Liver (tissue), 9 donors: ENCODE data around the gene TMEM94. TPM values are rescaled to one million over a fixed set of nuclear protein-coding genes. Genes with fewer than 3 reads are reported as not detected.
A peak's percentile ranks its signal among the peaks of the same experiment; 100 is the strongest.

Source experiments
- DNase-seq: peaks from one replicate; pipeline ENCODE4 v3.0.0-alpha.2; 2017; ENCODE audit warnings: low spot score
- H3K27ac ChIP-seq, 2 donors: one replicate each; pipeline ENCODE4 v1.7.0; 2013; ENCODE audit warnings: inconsistent platforms in 2 of 2, low read length in 2 of 2, control low read depth in 1 of 2, low read depth in 1 of 2, mild to moderate bottlenecking in 1 of 2
- H3K27me3 ChIP-seq, 4 donors: one replicate each; pipeline versions ENCODE4 v1.6.1 to v1.7.0; 2013; ENCODE audit warnings: low read length in 3 of 4, inconsistent platforms in 1 of 4, mild to moderate bottlenecking in 1 of 4, moderate library complexity in 1 of 4; ENCODE audit not compliant: control insufficient read depth in 4 of 4, insufficient read depth in 4 of 4
- H3K36me3 ChIP-seq, 4 donors: one replicate each; pipeline versions ENCODE4 v1.6.1 to v1.7.0; 2013; ENCODE audit warnings: low read length in 3 of 4, mild to moderate bottlenecking in 3 of 4, low read depth in 1 of 4, moderate library complexity in 1 of 4; ENCODE audit not compliant: control insufficient read depth in 4 of 4, insufficient read depth in 3 of 4
- H3K4me1 ChIP-seq, 4 donors: one replicate each; pipeline versions ENCODE4 v1.6.1 to v1.7.0; 2013; ENCODE audit warnings: low read length in 3 of 4, mild to moderate bottlenecking in 3 of 4, moderate library complexity in 1 of 4; ENCODE audit not compliant: control insufficient read depth in 4 of 4, insufficient read depth in 4 of 4
- H3K4me3 ChIP-seq, 3 donors: one replicate each; pipeline versions ENCODE4 v1.6.1 to v1.7.0; 2013; ENCODE audit warnings: low read length in 3 of 3, control low read depth in 1 of 3, low read depth in 1 of 3, mild to moderate bottlenecking in 1 of 3
- H3K9ac ChIP-seq, 2 donors: one replicate each; pipeline ENCODE4 v1.7.0; 2013; ENCODE audit warnings: low read length in 2 of 2, mild to moderate bottlenecking in 2 of 2, moderate library complexity in 2 of 2, control low read depth in 1 of 2, low read depth in 1 of 2
- H3K9me3 ChIP-seq, 4 donors: one replicate each; pipeline versions ENCODE4 v1.6.1 to v1.7.0; 2013; ENCODE audit warnings: low read length in 3 of 4; ENCODE audit not compliant: control insufficient read depth in 4 of 4
- EGR1 ChIP-seq, 2 donors: IDR thresholded peaks; 2 replicates each; pipeline ENCODE4 v1.6.1; 2016 to 2018; ENCODE audit warnings: antibody characterized with exemption in 2 of 2, low read depth in 2 of 2
- FOXA1 ChIP-seq: IDR thresholded peaks from 2 replicates; pipeline ENCODE4 v1.6.1; 2016; ENCODE audit warnings: antibody characterized with exemption
- FOXA2 ChIP-seq: IDR thresholded peaks from 2 replicates; pipeline ENCODE4 v1.6.1; 2016; ENCODE audit warnings: antibody characterized with exemption
- GABPA ChIP-seq, 2 donors: IDR thresholded peaks in 1 of 2; conservative IDR thresholded peaks in 1 of 2; 2 replicates each; pipeline ENCODE4 v1.6.1; 2016; ENCODE audit warnings: antibody characterized with exemption in 2 of 2, mild to moderate bottlenecking in 1 of 2, moderate library complexity in 1 of 2
- HNF4A ChIP-seq, 2 donors: conservative IDR thresholded peaks; 2 replicates each; pipeline ENCODE4 v1.6.1; 2016; ENCODE audit warnings: antibody characterized with exemption in 2 of 2, mild to moderate bottlenecking in 2 of 2
- HNF4G ChIP-seq: IDR thresholded peaks from 2 replicates; pipeline ENCODE4 v1.6.1; 2016; ENCODE audit warnings: antibody characterized with exemption
- JUND ChIP-seq, 2 donors: IDR thresholded peaks; 2 replicates each; pipeline ENCODE4 v1.6.1; 2016; ENCODE audit warnings: antibody characterized with exemption in 2 of 2
- NR2F2 ChIP-seq: IDR thresholded peaks from 2 replicates; pipeline ENCODE4 v1.6.1; 2016; ENCODE audit warnings: antibody characterized with exemption
- RAD21 ChIP-seq, 2 donors: IDR thresholded peaks; 2 replicates each; pipeline ENCODE4 v1.6.1; 2016; ENCODE audit warnings: antibody characterized with exemption in 2 of 2, mild to moderate bottlenecking in 2 of 2
- REST ChIP-seq: IDR thresholded peaks from 2 replicates; pipeline ENCODE4 v1.6.1; 2016; ENCODE audit warnings: antibody characterized with exemption, mild to moderate bottlenecking
- RXRA ChIP-seq, 2 donors: IDR thresholded peaks; 2 replicates each; pipeline ENCODE4 v1.6.1; 2017 to 2018; ENCODE audit warnings: antibody characterized with exemption in 2 of 2, mild to moderate bottlenecking in 1 of 2
- SP1 ChIP-seq: IDR thresholded peaks from 2 replicates; pipeline ENCODE4 v1.6.1; 2018; ENCODE audit warnings: antibody characterized with exemption, mild to moderate bottlenecking
- TAF1 ChIP-seq: conservative IDR thresholded peaks from 2 replicates; pipeline ENCODE4 v1.6.1; 2016; ENCODE audit warnings: antibody characterized with exemption, mild to moderate bottlenecking
- YY1 ChIP-seq: IDR thresholded peaks from 2 replicates; pipeline ENCODE4 v1.6.1; 2016; ENCODE audit warnings: antibody characterized with exemption, mild to moderate bottlenecking
- WGBS: extraction: QIAGEN DNeasy Blood & Tissue Kit; methylation state at CpG from one replicate; pipeline ENCODE4 v1.1.7; 2013; 5-methylcytosine and 5-hydroxymethylcytosine counted together
- polyA plus RNA-seq, 2 donors: library from polyadenylated mRNA; stranded (reverse) in 1 of 2; unstranded in 1 of 2; fragments of 200-250 nt in 1 of 2; fragments of >200 nt in 1 of 2; fragmentation: Nextera tagmentation in 1 of 2; extraction: Ambion mirVana in 1 of 2; gene quantifications; one replicate each; pipeline versions ENCODE4 v1.2.1 to v1.2.3, GENCODE V29; 2013 to 2015
- total RNA-seq, 2 donors: library from RNA; depleted of rRNA; stranded (reverse); fragments of >200 nt; gene quantifications; one replicate each; pipeline ENCODE4 v1.2.3, GENCODE V29; 2014
- TF ChIP-seq, protein P1 (sequence below): IDR thresholded peaks from 2 replicates; pipeline ENCODE4 v1.6.1; 2016; ENCODE audit warnings: antibody characterized with exemption
- TF ChIP-seq, protein P2 (sequence below): IDR thresholded peaks from 2 replicates; pipeline ENCODE4 v1.6.1; 2016; ENCODE audit warnings: antibody characterized with exemption
- TF ChIP-seq, protein P3 (sequence below): IDR thresholded peaks from 2 replicates; pipeline ENCODE4 v1.6.1; 2016; ENCODE audit warnings: antibody characterized with exemption
- TF ChIP-seq, protein P4 (sequence below): fragments of 150-350 bp; IDR thresholded peaks from 2 replicates; pipeline ENCODE4 v1.5.1; 2017; ENCODE audit warnings: improper control_type of control experiment, low read depth, low read length; ENCODE audit not compliant: missing input control
- donor health status: healthy.
- donor health status: healthy.
- donor health status: healthy.
- donor health status: healthy.
- donor health status: healthy.

The TMEM94 gene
- total RNA-seq (10 to 100 TPM; 19.2 to 31.0 TPM), polyA plus RNA-seq (10 to 100 TPM; 15.6 to 20.9 TPM)

- DNase-seq: peak; percentile 89
- Histone ChIP-seq H3K36me3 (no peaks in the 10 kb centered on the region), H3K27ac (peak within 1 kb of the TSS; percentile 81 to 91), H3K4me1 (peaks cover 2 to 20% (median 17%) of the 10 kb centered on the region in 4 donors), H3K27me3 (no peaks in the 10 kb centered on the region), H3K9me3 (no peaks in the 10 kb centered on the region), H3K9ac (peak within 1 kb of the TSS; percentile 52 to 86), H3K4me3 (peak within 1 kb of the TSS; percentile 73 to 83 (median 77))
- under 1% methylated on average over 33 of the region's 33 CpGs for WGBS
- TF ChIP-seq NR2F2 (no peak), RAD21 (IDR thresholded peaks at IDR 0.05) (no peak), HNF4A (conservative IDR thresholded peaks at IDR 0.05) (peak in 1 of 2 donors; percentile 17), SP1 (peak; percentile 100), REST (peak; percentile 73), JUND (IDR thresholded peaks at IDR 0.05) (no peak), YY1 (peak; percentile 100), GABPA (IDR thresholded peaks at IDR 0.05 in 1 of 2, conservative IDR thresholded peaks at IDR 0.05 in 1 of 2) (peak; percentile 31 to 71), RXRA (IDR thresholded peaks at IDR 0.05) (peak in 1 of 2 donors; percentile 29), EGR1 (IDR thresholded peaks at IDR 0.05; ENCODE audit: low read depth in 2 of 2) (no peak), FOXA2 (no peak), FOXA1 (no peak), TAF1 (peak; percentile 8), HNF4G (no peak)
- TF ChIP-seq, protein P1, sequence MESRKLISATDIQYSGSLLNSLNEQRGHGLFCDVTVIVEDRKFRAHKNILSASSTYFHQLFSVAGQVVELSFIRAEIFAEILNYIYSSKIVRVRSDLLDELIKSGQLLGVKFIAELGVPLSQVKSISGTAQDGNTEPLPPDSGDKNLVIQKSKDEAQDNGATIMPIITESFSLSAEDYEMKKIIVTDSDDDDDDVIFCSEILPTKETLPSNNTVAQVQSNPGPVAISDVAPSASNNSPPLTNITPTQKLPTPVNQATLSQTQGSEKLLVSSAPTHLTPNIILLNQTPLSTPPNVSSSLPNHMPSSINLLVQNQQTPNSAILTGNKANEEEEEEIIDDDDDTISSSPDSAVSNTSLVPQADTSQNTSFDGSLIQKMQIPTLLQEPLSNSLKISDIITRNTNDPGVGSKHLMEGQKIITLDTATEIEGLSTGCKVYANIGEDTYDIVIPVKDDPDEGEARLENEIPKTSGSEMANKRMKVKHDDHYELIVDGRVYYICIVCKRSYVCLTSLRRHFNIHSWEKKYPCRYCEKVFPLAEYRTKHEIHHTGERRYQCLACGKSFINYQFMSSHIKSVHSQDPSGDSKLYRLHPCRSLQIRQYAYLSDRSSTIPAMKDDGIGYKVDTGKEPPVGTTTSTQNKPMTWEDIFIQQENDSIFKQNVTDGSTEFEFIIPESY: peak; percentile 60
- TF ChIP-seq, protein P2, sequence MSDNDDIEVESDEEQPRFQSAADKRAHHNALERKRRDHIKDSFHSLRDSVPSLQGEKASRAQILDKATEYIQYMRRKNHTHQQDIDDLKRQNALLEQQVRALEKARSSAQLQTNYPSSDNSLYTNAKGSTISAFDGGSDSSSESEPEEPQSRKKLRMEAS: no peak
- TF ChIP-seq, protein P3, sequence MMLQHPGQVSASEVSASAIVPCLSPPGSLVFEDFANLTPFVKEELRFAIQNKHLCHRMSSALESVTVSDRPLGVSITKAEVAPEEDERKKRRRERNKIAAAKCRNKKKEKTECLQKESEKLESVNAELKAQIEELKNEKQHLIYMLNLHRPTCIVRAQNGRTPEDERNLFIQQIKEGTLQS: peak; percentile 35
- TF ChIP-seq, protein P4, sequence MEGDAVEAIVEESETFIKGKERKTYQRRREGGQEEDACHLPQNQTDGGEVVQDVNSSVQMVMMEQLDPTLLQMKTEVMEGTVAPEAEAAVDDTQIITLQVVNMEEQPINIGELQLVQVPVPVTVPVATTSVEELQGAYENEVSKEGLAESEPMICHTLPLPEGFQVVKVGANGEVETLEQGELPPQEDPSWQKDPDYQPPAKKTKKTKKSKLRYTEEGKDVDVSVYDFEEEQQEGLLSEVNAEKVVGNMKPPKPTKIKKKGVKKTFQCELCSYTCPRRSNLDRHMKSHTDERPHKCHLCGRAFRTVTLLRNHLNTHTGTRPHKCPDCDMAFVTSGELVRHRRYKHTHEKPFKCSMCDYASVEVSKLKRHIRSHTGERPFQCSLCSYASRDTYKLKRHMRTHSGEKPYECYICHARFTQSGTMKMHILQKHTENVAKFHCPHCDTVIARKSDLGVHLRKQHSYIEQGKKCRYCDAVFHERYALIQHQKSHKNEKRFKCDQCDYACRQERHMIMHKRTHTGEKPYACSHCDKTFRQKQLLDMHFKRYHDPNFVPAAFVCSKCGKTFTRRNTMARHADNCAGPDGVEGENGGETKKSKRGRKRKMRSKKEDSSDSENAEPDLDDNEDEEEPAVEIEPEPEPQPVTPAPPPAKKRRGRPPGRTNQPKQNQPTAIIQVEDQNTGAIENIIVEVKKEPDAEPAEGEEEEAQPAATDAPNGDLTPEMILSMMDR: no peak
These were observed at the start of gene TMEM94 for GRCh38 chr17:75456417-75457046. TMEM94 (plus strand) TSS chr17:75456635; CDS start chr17:75471906, 15,271 bp downstream.
